ENCODE results near the gene GSAP. TPM values are rescaled to one million over a fixed set of nuclear protein-coding genes. Genes with fewer than 3 reads are reported as not detected.

Gene GSAP
- total and polyA plus RNA-seq, 9 of the 15 experiments (the other 6 are each of a cell fraction or from before 2014, with no cell fraction given), result 0.13 TPM; not detected in 8

DNA sequence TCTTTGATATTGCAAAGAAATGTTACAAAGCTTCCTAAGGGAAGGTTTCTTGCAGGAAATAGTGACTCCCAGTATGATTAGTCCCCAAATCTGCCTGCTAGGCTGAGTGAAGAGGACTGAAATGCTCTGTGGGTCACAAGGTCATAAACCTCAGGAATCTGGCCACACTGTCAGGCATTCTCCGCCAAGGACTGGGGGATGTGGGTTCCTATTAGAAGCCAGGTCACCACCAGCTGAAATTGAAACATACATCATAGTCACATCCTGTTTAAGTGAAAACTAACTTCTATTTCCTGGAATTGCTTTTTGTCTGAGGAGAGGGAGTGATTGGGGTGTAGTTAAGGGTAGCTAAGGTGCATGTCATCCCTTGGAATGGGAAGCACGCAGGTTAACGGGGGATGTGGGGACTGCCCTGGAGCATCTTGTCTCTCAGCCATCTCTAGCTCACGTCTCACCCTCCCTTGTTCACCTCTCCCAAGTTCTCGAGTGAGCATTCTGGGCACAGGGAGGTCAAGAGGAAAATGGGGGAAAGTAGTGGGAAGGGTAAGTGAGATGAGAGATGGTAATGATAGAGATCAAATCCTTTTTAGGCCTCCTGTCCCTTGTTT, 12.0 kb upstream of the GSAP start (continued):
- TF ChIP-seq, protein P1, sequence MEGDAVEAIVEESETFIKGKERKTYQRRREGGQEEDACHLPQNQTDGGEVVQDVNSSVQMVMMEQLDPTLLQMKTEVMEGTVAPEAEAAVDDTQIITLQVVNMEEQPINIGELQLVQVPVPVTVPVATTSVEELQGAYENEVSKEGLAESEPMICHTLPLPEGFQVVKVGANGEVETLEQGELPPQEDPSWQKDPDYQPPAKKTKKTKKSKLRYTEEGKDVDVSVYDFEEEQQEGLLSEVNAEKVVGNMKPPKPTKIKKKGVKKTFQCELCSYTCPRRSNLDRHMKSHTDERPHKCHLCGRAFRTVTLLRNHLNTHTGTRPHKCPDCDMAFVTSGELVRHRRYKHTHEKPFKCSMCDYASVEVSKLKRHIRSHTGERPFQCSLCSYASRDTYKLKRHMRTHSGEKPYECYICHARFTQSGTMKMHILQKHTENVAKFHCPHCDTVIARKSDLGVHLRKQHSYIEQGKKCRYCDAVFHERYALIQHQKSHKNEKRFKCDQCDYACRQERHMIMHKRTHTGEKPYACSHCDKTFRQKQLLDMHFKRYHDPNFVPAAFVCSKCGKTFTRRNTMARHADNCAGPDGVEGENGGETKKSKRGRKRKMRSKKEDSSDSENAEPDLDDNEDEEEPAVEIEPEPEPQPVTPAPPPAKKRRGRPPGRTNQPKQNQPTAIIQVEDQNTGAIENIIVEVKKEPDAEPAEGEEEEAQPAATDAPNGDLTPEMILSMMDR (IDR thresholded peaks at IDR 0.05 in 2 of 3, conservative IDR thresholded peaks at IDR 0.05 in 1 of 3; ENCODE audit: insufficient read depth in 2 of 3, low read depth in 1 of 3, low read length in 3 of 3), result no peak

DNA sequence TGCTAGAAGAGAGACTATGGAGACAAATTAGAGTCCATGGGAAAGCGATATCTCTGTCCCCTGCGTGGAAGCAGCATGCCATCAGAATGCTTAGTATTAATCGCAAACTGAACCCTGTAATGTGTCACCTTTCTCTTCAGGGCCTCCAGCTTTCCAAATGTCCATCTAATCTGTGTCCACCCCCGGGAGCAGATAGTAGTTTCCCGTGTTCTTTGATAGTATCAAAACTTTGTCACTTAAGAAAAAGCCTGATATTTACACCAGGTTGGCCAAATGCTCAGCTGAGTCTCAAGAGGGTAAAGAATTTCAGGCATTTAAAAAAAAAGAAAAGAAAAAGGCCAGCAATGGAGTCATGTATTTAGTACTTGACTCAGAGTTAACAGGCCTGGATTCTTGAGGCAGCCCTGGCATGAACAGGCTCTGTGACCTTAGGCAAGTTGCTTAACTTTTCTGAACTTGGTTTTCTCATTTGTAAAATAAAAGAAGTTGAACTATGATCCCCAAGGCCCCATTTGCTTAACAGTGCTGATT, 10.4 kb upstream of the GSAP start:
- H3K4me3 ChIP-seq, result no peak overlapping the region
- H3K9ac ChIP-seq (ENCODE audit: insufficient read depth in 1 of 2, low read depth in 2 of 2, low read length in 2 of 2), result no peak overlapping the region
- TF ChIP-seq SAP30 (IDR thresholded peaks at IDR 0.05; ENCODE audit: borderline replicate concordance, insufficient read depth, low read depth, low read length, poor library complexity, severe bottlenecking) (no peak), MAFK (IDR thresholded peaks at IDR 0.05; ENCODE audit: low read length) (no peak), RBM25 (IDR thresholded peaks at IDR 0.05; ENCODE audit: low read depth, low read length, severe bottlenecking) (peak; percentile 52), CBFB (CRISPR knock-in tag; IDR thresholded peaks at IDR 0.05) (no peak), ZFP36 (IDR thresholded peaks at IDR 0.05; ENCODE audit: low read depth, low read length, partially characterized antibody) (peak; percentile 3), ZNF766 (CRISPR knock-in tag; conservative IDR thresholded peaks at IDR 0.05) (no peak), TGIF2 (CRISPR knock-in tag; IDR thresholded peaks at IDR 0.05) (no peak), SP1 (CRISPR knock-in tag; IDR thresholded peaks at IDR 0.05) (no peak), ZNF384 (IDR thresholded peaks at IDR 0.05; ENCODE audit: low read depth, low read length) (no peak), ZNF217 (CRISPR knock-in tag; IDR thresholded peaks at IDR 0.05) (no peak), NR3C1 (CRISPR knock-in tag; IDR thresholded peaks at IDR 0.05) (no peak)
- TF ChIP-seq, protein P2, sequence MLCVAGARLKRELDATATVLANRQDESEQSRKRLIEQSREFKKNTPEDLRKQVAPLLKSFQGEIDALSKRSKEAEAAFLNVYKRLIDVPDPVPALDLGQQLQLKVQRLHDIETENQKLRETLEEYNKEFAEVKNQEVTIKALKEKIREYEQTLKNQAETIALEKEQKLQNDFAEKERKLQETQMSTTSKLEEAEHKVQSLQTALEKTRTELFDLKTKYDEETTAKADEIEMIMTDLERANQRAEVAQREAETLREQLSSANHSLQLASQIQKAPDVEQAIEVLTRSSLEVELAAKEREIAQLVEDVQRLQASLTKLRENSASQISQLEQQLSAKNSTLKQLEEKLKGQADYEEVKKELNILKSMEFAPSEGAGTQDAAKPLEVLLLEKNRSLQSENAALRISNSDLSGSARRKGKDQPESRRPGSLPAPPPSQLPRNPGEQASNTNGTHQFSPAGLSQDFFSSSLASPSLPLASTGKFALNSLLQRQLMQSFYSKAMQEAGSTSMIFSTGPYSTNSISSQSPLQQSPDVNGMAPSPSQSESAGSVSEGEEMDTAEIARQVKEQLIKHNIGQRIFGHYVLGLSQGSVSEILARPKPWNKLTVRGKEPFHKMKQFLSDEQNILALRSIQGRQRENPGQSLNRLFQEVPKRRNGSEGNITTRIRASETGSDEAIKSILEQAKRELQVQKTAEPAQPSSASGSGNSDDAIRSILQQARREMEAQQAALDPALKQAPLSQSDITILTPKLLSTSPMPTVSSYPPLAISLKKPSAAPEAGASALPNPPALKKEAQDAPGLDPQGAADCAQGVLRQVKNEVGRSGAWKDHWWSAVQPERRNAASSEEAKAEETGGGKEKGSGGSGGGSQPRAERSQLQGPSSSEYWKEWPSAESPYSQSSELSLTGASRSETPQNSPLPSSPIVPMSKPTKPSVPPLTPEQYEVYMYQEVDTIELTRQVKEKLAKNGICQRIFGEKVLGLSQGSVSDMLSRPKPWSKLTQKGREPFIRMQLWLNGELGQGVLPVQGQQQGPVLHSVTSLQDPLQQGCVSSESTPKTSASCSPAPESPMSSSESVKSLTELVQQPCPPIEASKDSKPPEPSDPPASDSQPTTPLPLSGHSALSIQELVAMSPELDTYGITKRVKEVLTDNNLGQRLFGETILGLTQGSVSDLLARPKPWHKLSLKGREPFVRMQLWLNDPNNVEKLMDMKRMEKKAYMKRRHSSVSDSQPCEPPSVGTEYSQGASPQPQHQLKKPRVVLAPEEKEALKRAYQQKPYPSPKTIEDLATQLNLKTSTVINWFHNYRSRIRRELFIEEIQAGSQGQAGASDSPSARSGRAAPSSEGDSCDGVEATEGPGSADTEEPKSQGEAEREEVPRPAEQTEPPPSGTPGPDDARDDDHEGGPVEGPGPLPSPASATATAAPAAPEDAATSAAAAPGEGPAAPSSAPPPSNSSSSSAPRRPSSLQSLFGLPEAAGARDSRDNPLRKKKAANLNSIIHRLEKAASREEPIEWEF (CRISPR knock-in tag; IDR thresholded peaks at IDR 0.05), result no peak

More for the DNA sequence above, 10.4 kb upstream of the GSAP start:
- under 1% methylated on average over 5 of the region's 5 CpGs for WGBS (ENCODE audit: insufficient coverage, low coverage, missing lambda C conversion rate)
- FAIRE-seq, result no peak
- BruUV-seq (replicated peaks), result no TSS peak
- no peak overlapping the region for H3K27ac ChIP-seq (ENCODE audit: extremely low read depth, low read depth, low read length)
- peaks cover 33 to 38% of the 10 kb centered on the region in 2 experiments for H3K27me3 ChIP-seq (ENCODE audit: control insufficient read depth in 2 of 2, insufficient read depth in 2 of 2, low read length in 2 of 2)
- DNase-seq (ENCODE audit: extremely low read depth in 1 of 4, low spot score in 3 of 4), result no peak
- CTCF ChIA-PET (ENCODE audit: low intra/inter-chr PET ratio), result no interaction called here
- H3K4me1 ChIP-seq (replicated peaks in 1 of 2; ENCODE audit: control insufficient read depth in 2 of 2, insufficient read depth in 2 of 2, low read length in 2 of 2), result no peaks in the 10 kb centered on the region
- no peaks in the 10 kb centered on the region for H4K20me1 ChIP-seq (replicated peaks; ENCODE audit: control insufficient read depth, insufficient read depth, low read length)
- no peaks in the 10 kb centered on the region for H3K36me3 ChIP-seq (ENCODE audit: control insufficient read depth, insufficient read depth, low read length)
- H3K79me2 ChIP-seq (ENCODE audit: control insufficient read depth, insufficient read depth, low read length), result no peaks in the 10 kb centered on the region
- H3K4me2 ChIP-seq (ENCODE audit: insufficient read depth, low read length), result no peak overlapping the region
- no peaks in the 10 kb centered on the region for H3K9me3 ChIP-seq (replicated peaks; ENCODE audit: control insufficient read depth, insufficient read depth, low read depth, low read length)
- in situ Hi-C loops (cut with MboI), result no loop called here
- no peaks in the 10 kb centered on the region for H3K9me1 ChIP-seq (ENCODE audit: control insufficient read depth, insufficient read depth, low read length)
- ATAC-seq, result no peak
- intact Hi-C loops (cut with micrococcal nuclease), result no loop called here
- H2AFZ ChIP-seq (ENCODE audit: low read depth, low read length), result no peak overlapping the region
- POLR2A ChIA-PET, result no interaction called here
